Left lung (tissue), 10 donors: ENCODE data around the gene GALNT16. TPM values are rescaled to one million over a fixed set of nuclear protein-coding genes. Genes with fewer than 3 reads are reported as not detected.

Experiments used
- ATAC-seq: fragments of 200-7000 bp; cut with Tn5 transposase; one replicate; pipeline ENCODE4 v1.9.1; 2020; ENCODE audit warnings: moderate library complexity
- DNase-seq, 4 donors: peaks; one replicate each; pipeline ENCODE4 v3.0.0-alpha.2; 2013 to 2020
- H3K27ac ChIP-seq, 2 donors: fragments of 200-600 bp; sonication (generic) in 1 of 2; one replicate each; pipeline versions ENCODE4 v1.5.0 to v1.8.0; 2020 to 2021
- H3K27me3 ChIP-seq, 2 donors: fragments of 200-600 bp; sonication (generic) in 1 of 2; one replicate each; pipeline versions ENCODE4 v1.5.0 to v1.8.0; 2020 to 2021
- H3K36me3 ChIP-seq, 2 donors: fragments of 200-600 bp; sonication (generic) in 1 of 2; one replicate each; pipeline versions ENCODE4 v1.5.0 to v1.8.0; 2020 to 2021
- H3K4me1 ChIP-seq, 2 donors: fragments of 200-600 bp; one replicate each; pipeline ENCODE4 v1.8.0; 2021
- H3K4me3 ChIP-seq, 2 donors: fragments of 200-600 bp; sonication (generic) in 1 of 2; one replicate each; pipeline versions ENCODE4 v1.5.0 to v1.8.0; 2020 to 2021; ENCODE audit warnings: mild to moderate bottlenecking in 1 of 2
- H3K9me3 ChIP-seq, 2 donors: fragments of 200-600 bp; sonication (generic) in 1 of 2; one replicate each; pipeline versions ENCODE4 v1.5.0 to v1.8.0; 2020 to 2021
- CTCF ChIP-seq, 2 donors: fragments of 200-600 bp; sonication (generic) in 1 of 2; IDR thresholded peaks; one replicate each; pipeline versions ENCODE4 v1.5.0 to v1.8.0; 2021; ENCODE audit warnings: antibody characterized with exemption in 2 of 2
- intact Hi-C, 2 donors: fragments of 100-400 bp; cut with DNase I; formaldehyde crosslinking; loops; one replicate each; pipeline versions ENCODE4 v1.11.2 to v1.14.2; 2022
- polyA plus RNA-seq, 6 donors: library from polyadenylated mRNA; unstranded; fragments of 120-200 nt; gene quantifications; one replicate each; pipeline ENCODE4 v1.2.1, GENCODE V29; 2013; ENCODE audit not compliant: insufficient read length in 6 of 6
- total RNA-seq, 2 donors: library from RNA; stranded (reverse); fragmentation: NEBNext Ultra II Directional; extraction: Animal tissue kit (Norgen Biotek cat#: 25700); gene quantifications; one replicate each; pipeline ENCODE4 v1.2.1, GENCODE V29; 2021
- donor health status: DM: no; HTN: yes; CAD: no.
- donor health status: DM: no; HTN: no; CAD: no.

The GALNT16 gene
- total and polyA plus RNA-seq, 8 donors, result 2.4 to 5.0 (median 3.7) TPM

GRCh38 chr14:69262516-69262915 is 2.6 kb downstream of the GALNT16 start:
- ATAC-seq (no peak), DNase-seq (no peak)
- no peak for TF ChIP-seq CTCF (IDR thresholded peaks at IDR 0.05)
- Histone ChIP-seq H3K4me1 (peaks cover 3 to 23% of the 10 kb centered on the region in 2 donors), H3K27me3 (peaks cover 33 to 84% of the 10 kb centered on the region in 2 donors), H3K36me3 (no peaks in the 10 kb centered on the region), H3K9me3 (no peaks in the 10 kb centered on the region), H3K4me3 (no peak overlapping the region), H3K27ac (no peak overlapping the region)
- intact Hi-C loops, result no loop called here

- DNase-seq, result no peak
- intact Hi-C loops, result no loop called here
- no peak for ATAC-seq
- Histone ChIP-seq H3K4me3 (no peak overlapping the region), H3K4me1 (peaks cover 3 to 23% of the 10 kb centered on the region in 2 donors), H3K9me3 (no peaks in the 10 kb centered on the region), H3K27me3 (peaks cover 29 to 75% of the 10 kb centered on the region in 2 donors), H3K36me3 (no peaks in the 10 kb centered on the region), H3K27ac (no peak overlapping the region)
- no peak for TF ChIP-seq CTCF (IDR thresholded peaks at IDR 0.05)
These were observed 3.4 kb downstream of the GALNT16 start for GRCh38 chr14:69263364-69263763.

GRCh38 chr14:69263771-69264170 is 3.8 kb downstream of the GALNT16 start:
- Histone ChIP-seq H3K27me3 (peaks cover 25 to 71% of the 10 kb centered on the region in 2 donors), H3K4me1 (peaks cover 3 to 23% of the 10 kb centered on the region in 2 donors), H3K27ac (peak overlapping the region in 1 of 2 donors; percentile 13), H3K36me3 (no peaks in the 10 kb centered on the region), H3K9me3 (no peaks in the 10 kb centered on the region), H3K4me3 (no peak overlapping the region)
- intact Hi-C loops, result no loop called here
- TF ChIP-seq CTCF (IDR thresholded peaks at IDR 0.05), result no peak
- ATAC-seq (no peak), DNase-seq (no peak)

- Histone ChIP-seq H3K9me3 (no peaks in the 10 kb centered on the region), H3K4me1 (no peaks in the 10 kb centered on the region)
- intact Hi-C loops, result no loop called here
These were observed 6.8 kb downstream of the GALNT16 start for GRCh38 chr14:69266572-69267345.

More at GRCh38 chr14:69266572-69267345, 6.8 kb downstream of the GALNT16 start:
- no peak overlapping the region for H3K4me3 ChIP-seq
- no peaks in the 10 kb centered on the region for H3K36me3 ChIP-seq
- no peak overlapping the region for H3K27ac ChIP-seq
- H3K27me3 ChIP-seq, result peaks cover 0 to 41% of the 10 kb centered on the region in 2 donors
- no peak for ATAC-seq
- no peak for DNase-seq
- TF ChIP-seq CTCF (IDR thresholded peaks at IDR 0.05), result no peak
